ENCODE results near the gene PPP1R37. TPM values are rescaled to one million over a fixed set of nuclear protein-coding genes. Genes with fewer than 3 reads are reported as not detected.

PPP1R37 gene
- total RNA-seq, 1 experiment from 2014 or later = 106 TPM

DNA sequence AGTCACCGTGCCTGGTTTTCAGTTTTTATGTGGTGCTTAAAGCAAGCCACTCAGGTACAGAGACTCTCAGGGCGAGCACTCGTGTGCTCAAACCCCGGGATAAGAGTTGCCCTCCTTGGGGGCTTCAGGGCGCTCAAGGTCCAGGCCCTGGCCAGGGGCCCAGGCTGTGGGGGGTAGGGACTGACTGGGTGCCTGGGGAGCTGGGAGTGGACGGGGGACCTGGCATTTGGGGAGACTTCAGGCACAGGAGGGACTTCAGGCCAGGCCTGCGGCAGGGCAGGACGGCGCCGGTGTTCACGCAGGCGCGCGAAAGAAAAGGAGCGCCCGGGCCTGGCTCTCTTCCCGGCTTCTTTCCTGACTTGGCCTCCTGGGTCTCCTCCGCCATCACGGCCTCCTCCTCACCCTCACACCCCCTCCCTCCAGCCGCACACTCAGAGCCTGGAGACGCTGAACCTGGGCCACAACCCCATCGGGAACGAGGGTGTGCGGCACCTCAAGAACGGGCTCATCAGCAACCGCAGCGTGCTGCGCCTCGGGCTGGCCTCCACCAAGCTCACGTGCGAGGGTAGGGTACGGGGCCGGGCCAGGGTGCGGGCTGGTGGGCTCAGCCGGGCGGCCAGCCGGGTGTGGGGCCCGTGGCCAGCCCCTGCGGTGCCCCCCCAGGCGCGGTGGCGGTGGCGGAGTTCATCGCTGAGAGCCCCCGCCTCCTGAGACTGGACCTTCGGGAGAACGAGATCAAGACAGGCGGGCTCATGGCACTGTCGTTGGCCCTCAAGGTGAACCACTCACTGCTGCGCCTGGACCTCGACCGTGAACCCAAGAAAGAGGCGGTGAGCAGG is 51.7 kb downstream of the PPP1R37 start:
- DNase-seq (ENCODE audit: low read depth) = no peak
- in situ Hi-C loops (cut with HindIII; ENCODE audit: low pct_unique_long_range_greater_than_20kb, low sequenced_read_pairs) = no loop called here

DNA sequence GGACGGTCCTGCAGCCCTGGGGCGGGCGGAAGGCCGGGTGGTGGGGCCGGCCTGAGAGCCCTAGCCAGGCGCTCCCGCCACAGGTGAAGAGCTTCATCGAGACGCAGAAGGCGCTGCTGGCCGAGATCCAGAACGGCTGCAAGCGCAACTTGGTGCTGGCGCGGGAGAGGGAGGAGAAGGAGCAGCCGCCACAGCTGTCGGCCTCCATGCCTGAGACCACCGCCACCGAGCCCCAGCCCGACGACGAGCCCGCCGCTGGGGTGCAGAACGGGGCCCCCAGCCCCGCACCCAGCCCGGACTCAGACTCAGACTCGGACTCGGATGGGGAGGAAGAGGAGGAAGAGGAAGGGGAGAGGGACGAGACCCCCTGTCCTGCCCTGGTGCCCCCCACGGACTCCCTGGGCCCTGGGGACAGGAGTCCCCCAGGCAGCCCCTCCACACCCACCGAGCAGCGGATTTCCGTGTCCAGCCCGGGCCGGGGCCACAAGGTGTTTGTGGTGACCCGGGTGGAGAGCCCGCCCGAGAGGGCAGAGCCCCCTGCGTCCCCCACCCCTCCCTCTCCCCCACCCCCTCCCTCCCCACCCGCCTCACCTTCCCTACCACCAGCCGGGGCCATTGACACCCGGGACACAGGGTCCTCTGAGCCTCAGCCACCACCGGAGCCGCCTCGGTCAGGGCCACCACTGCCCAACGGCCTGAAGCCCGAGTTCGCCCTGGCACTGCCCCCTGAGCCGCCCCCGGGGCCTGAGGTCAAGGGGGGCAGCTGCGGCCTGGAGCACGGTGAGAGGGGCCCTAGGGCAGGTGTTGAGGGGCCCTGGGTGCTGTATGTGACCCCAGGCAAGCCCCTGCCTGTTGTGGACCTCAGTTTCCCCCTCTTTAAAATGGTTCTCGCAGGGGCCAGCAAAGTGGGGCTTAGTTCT is 52.6 kb downstream of the PPP1R37 start:
- in situ Hi-C loops (cut with HindIII; ENCODE audit: low pct_unique_long_range_greater_than_20kb, low sequenced_read_pairs) = no loop called here
- DNase-seq (ENCODE audit: low read depth) = no peak

- DNase-seq (ENCODE audit: low read depth) = no peak
- in situ Hi-C loops (cut with HindIII; ENCODE audit: low pct_unique_long_range_greater_than_20kb, low sequenced_read_pairs) = no loop called here
These were observed 53.3 kb downstream of the PPP1R37 start for GRCh38 chr19:45146251-45146650.

- no peak for DNase-seq (ENCODE audit: low read depth)
- in situ Hi-C loops (cut with HindIII; ENCODE audit: low pct_unique_long_range_greater_than_20kb, low sequenced_read_pairs) = no loop called here
These were observed 53.8 kb downstream of the PPP1R37 start for GRCh38 chr19:45146741-45147205.

DNA sequence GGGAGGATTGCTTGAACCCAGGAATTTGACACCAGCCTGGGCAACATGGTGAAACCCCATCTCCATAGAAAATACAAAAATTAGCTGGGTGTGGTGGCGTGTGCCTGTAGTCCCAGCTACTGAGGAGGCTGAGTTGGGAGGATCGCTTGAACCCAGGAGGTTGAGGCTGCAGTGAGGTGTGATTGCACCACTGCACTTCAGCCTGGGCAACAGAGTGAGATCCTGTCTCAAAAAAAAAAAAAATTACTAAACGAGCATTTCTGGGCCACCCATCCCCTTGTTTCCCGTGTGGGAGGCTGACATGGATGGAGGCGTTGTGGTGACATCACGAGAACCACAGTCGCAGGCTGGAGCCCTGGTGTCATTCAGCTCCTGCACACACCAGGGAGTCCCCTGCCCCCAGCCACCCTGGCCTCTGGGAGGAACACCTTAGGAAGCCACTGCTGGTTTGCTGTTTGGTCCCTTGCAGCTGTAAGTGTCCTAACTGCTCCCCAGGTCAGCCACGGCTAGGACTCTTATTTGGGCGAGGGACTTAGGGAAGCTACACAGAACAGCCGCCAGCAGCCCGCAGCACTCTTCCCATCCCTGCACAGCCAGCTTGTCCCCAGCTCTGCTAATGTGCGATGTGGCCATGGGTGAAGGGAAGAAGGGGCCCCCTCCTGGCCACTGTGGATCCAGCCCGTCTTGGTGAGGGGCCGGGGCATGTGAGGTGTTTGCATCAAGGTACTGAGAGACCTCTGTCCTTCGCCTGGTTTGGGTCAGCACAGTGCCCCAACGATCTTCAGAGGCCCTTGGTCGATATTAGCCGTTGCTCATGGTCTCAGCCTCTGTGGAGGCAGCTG is 55.1 kb downstream of the PPP1R37 start:
- in situ Hi-C loops (cut with HindIII; ENCODE audit: low pct_unique_long_range_greater_than_20kb, low sequenced_read_pairs) = no loop called here
- DNase-seq (ENCODE audit: low read depth) = no peak

- no peak for DNase-seq (ENCODE audit: low read depth)
- in situ Hi-C loops (cut with HindIII; ENCODE audit: low pct_unique_long_range_greater_than_20kb, low sequenced_read_pairs) = no loop called here
These were observed 56.1 kb downstream of the PPP1R37 start for GRCh38 chr19:45149129-45149528.

GRCh38 chr19:45150180-45150579 is 57.2 kb downstream of the PPP1R37 start:
- DNase-seq (ENCODE audit: low read depth) = no peak
- in situ Hi-C loops (cut with HindIII; ENCODE audit: low pct_unique_long_range_greater_than_20kb, low sequenced_read_pairs) = no loop called here

GRCh38 chr19:45150751-45151281 is 57.8 kb downstream of the PPP1R37 start:
- peak; percentile 64 for DNase-seq (ENCODE audit: low read depth)

DNA sequence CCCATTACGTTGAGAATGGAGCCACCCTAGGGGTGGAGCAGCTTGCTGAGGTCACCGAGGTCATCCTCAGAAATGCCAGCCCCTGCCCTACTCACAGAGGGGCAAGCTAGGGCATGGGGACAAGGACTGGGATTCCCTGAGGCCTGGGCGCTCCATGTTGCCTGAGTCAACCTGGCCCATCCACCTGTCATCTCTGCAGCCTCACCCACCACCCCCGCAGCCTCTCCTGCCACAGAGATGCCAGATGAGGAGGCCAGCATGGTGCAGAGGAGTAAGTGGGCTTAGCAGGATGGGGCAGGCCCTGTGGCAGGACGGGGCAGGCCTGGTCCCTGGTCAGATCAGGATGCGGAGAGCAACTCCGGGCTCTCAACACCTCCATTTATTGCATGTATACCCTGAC is 58.3 kb downstream of the PPP1R37 start:
- in situ Hi-C loops (cut with HindIII; ENCODE audit: low pct_unique_long_range_greater_than_20kb, low sequenced_read_pairs) = no loop called here
- DNase-seq (ENCODE audit: low read depth) = no peak

More at GRCh38 chr19:45150751-45151281, 57.8 kb downstream of the PPP1R37 start:
- in situ Hi-C loops (cut with HindIII; ENCODE audit: low pct_unique_long_range_greater_than_20kb, low sequenced_read_pairs) = no loop called here

DNA sequence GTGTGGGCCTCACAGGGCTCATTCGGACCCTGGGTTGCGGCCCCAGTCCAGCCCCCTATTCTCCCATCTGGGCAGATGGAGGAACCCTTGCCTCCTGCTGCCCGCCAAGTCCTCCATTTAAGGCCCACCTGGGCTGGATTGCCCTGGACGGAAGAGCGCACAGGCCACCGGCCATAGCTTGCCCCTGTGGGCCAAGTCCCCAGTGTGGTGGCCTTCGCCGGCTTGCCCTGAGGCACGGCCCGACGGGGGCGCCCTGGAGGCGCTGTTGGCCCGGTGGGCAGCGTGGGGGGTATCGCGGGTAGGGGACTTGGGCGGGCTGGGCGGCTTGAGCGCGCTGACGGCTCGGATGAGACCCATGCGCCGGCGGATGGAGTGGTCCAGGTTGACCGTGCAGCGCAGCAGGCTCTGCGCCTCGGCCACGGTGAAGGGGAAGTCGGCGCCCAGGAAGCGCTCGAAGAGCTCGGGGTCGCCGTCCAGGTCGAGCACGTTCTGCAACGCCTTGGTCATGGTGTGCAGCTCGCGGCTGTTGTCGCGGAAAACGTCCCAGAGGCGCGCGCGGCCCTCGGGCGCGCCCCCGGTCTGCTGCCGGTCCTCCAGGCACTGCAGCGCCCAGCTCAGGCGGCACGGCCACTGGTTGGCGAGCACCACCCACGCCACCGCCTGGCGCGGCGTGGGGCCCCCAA is 59.0 kb downstream of the PPP1R37 start:
- in situ Hi-C loops (cut with HindIII; ENCODE audit: low pct_unique_long_range_greater_than_20kb, low sequenced_read_pairs) = no loop called here
- no peak for DNase-seq (ENCODE audit: low read depth)

GRCh38 chr19:45152504-45153338 is 59.7 kb downstream of the PPP1R37 start:
- DNase-seq (ENCODE audit: low read depth) = no peak
- in situ Hi-C loops (cut with HindIII; ENCODE audit: low pct_unique_long_range_greater_than_20kb, low sequenced_read_pairs) = no loop called here

- in situ Hi-C loops (cut with HindIII; ENCODE audit: low pct_unique_long_range_greater_than_20kb, low sequenced_read_pairs) = no loop called here
- DNase-seq (ENCODE audit: low read depth) = no peak
These were observed 60.5 kb downstream of the PPP1R37 start for GRCh38 chr19:45153339-45154063.

GRCh38 chr19:45154064-45154827 is 61.3 kb downstream of the PPP1R37 start:
- in situ Hi-C loops (cut with HindIII; ENCODE audit: low pct_unique_long_range_greater_than_20kb, low sequenced_read_pairs) = no loop called here
- DNase-seq (ENCODE audit: low read depth) = peak; percentile 34

GRCh38 chr19:45156011-45156630 is 63.1 kb downstream of the PPP1R37 start:
- no peak for DNase-seq (ENCODE audit: low read depth)
- in situ Hi-C loops (cut with HindIII; ENCODE audit: low pct_unique_long_range_greater_than_20kb, low sequenced_read_pairs) = no loop called here

DNA sequence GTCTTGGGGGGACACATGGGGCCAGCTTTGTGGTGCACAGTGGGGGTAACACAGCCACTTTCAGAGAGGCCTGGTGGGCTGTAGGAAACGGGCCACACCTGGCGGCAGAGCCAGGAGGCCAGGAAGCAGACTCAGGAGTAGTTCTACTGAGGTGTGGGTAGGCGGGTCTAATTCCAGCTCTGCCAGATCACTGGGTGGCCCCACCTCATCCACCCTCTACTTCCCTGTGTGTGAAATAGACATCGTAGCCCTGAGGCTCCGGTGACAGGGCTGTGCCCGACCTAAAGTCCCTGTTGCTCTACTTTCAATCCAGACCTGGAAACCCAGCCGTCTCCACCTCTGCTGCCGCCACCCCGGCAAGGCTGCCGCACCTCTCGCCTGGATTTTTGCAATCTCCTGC is 63.8 kb downstream of the PPP1R37 start:
- in situ Hi-C loops (cut with HindIII; ENCODE audit: low pct_unique_long_range_greater_than_20kb, low sequenced_read_pairs) = no loop called here

More for the DNA sequence above, 63.8 kb downstream of the PPP1R37 start:
- DNase-seq (ENCODE audit: low read depth) = no peak
